ENCODE measurements around the gene PTDSS2.
"Not testable (repeated sequence)": the region's sequence is repeated elsewhere in the genome, so short reads cannot be mapped to it uniquely, and the experiment has no call there.

The PTDSS2 gene

GRCh38 chr11:452203-452744 is 2.2 kb downstream of the PTDSS2 start:
- no peak for DNase-seq

GRCh38 chr11:452916-453527 is 2.9 kb downstream of the PTDSS2 start:
- DNase-seq: no peak

GRCh38 chr11:453564-453963 is 3.5 kb downstream of the PTDSS2 start:
- no peak for DNase-seq

DNA sequence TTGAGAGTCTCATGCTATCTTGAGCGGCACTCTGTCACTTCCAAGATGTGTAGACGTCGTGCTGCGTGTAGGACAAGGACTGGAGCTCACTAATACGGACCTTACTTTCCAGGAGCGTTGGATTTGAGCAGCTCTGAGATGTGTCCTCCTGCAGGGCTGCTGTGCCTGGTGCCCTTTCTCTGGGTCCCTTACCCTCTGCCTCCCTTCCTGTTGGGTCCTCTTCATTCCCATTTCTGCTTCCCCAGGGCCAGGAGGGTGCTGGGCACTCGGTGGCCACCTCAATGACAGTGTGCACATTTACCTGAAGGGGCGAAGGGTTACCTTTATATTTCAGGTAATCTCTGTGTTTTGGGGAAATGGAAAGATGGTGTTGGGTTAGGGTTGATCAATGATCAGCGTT is 4.0 kb downstream of the PTDSS2 start:
- DNase-seq: no peak

GRCh38 chr11:454801-455565 is 4.9 kb downstream of the PTDSS2 start:
- DNase-seq: no peak

DNA sequence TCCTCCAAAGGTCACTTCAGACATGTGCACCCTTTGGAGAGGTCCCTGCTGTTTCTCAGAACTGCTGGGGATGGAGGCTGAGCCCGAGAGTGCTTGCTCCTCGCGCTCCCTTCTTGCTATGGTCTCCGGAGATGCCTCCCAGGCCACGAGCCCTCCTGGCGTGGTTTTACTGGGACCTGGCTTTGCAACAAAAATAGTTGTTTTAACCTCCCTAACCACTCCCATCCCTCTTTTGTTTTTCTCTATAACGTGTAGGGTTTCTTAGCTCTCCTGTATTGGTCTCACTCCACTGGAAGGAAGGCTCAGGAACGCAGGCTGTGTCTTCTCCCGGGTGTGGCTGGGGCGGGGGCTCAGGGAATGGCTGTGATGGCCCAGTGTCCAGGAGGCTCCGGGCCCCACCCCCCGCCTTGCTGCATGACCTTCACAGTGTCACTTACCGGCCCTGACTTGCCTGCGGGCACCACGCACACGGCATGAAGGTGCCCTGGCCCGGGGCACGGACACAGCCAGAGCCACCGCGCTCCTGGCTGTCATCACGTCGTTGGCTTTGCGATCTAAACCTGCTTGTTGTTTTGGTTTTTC is 5.6 kb downstream of the PTDSS2 start:
- DNase-seq: no peak

- DNase-seq: no peak
Measured at GRCh38 chr11:456533-456932, 6.5 kb downstream of the PTDSS2 start.

DNA sequence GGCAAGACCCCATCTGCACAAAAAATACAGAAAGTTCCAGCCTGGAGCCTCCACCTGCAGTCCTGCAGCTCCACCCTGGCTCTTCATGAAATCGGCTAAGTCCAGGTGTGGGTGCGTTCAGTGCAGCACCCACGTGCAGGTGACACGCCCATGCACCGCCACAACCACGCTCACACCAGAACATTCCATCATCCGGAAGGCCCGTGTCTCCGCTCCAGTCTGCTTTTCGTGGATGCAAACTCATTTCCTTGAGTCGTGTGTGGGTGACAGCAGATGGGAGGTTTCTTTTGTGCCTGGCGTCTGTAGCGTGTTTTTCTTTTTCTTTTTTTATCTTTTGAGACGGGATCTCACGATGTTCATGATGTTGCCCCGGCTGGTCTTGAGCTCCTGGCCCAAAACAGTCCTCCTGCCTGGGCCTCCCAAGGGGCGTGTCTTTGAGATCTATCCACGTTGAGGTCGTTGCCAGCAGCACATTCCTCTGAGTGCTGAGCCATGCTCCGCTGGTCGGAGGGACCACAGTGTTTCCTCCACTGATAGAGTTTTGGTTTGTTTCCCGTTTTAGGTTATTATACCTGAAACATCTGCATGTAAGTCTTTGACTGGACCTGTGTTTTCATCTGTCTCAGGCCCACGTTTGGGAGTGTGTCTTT is 7.2 kb downstream of the PTDSS2 start:
- no peak for DNase-seq

GRCh38 chr11:459511-460220 is 9.6 kb downstream of the PTDSS2 start:
- DNase-seq: no peak

DNA sequence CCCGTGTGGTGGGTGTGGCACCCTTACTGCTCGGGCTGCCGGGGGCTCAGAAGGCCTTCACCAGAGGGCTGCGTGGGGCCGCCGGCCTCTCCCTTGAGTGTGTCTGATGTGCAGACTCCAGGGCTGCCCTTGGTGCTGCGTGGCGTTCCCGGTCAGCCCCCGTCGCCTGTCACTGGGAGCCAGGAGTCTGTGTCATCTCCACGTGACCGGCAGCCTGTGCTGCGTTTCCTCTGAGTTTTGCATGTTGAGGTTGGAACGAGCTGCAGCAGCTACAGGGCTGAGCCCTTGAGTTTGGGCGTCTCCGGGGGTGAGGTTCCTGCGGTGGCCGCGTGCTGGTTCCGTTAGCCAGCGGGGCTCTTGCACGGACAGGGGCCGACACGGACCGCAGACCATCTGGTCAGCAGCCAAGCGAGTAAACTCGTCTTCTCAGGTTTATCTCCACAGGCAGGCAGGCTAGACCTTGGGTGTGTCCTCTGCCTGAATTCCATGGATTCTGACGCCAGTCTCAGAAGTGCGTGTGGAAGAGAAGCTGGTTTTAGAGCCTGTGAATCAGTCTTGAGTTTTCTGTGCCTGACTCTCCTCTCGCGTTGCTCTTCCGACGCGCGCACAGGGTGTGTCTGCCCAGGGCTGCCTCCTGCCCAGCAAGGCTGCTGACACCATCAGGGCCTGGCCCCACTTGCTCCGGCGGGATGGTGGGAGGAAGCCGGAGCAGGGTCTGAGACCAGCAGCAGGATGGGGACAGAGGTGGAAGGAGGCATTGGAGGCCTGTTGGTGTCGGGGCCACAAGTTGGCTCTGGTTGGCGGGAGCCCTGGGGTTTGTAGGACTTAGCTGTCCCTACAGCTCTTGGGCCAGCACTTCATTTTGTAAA is 10.5 kb downstream of the PTDSS2 start:
- no peak for DNase-seq

DNA sequence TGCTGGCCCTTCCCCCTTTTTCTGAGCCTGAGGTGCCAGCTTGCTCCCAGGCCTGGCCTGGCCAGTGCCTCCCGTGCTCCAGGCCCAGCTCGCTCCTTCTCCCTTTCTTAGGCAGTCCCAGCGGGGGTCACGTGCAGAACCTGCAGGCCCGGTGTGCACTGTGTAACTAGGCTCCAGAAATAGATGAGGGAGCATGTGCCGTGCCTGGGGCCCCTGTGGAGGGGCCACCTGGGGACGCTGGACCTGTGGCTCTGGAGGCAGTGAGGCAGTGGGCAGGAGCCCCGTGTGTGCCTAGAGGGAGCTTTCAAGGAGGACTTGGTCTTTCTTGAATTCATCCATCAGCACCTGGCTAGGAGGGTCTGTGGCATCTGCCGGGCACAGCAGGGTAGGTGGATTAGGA is 11.5 kb downstream of the PTDSS2 start:
- DNase-seq: no peak

GRCh38 chr11:462107-462890 is 12.2 kb downstream of the PTDSS2 start:
- no peak for DNase-seq

- DNase-seq: no peak
Measured at GRCh38 chr11:464316-464715, 14.2 kb downstream of the PTDSS2 start.

- no peak for DNase-seq
Measured at GRCh38 chr11:465896-466530, 15.9 kb downstream of the PTDSS2 start.

- no peak for DNase-seq
Measured at GRCh38 chr11:468036-468435, 18.0 kb downstream of the PTDSS2 start.

- DNase-seq: no peak
Measured at GRCh38 chr11:468493-468892, 18.4 kb downstream of the PTDSS2 start.

DNA sequence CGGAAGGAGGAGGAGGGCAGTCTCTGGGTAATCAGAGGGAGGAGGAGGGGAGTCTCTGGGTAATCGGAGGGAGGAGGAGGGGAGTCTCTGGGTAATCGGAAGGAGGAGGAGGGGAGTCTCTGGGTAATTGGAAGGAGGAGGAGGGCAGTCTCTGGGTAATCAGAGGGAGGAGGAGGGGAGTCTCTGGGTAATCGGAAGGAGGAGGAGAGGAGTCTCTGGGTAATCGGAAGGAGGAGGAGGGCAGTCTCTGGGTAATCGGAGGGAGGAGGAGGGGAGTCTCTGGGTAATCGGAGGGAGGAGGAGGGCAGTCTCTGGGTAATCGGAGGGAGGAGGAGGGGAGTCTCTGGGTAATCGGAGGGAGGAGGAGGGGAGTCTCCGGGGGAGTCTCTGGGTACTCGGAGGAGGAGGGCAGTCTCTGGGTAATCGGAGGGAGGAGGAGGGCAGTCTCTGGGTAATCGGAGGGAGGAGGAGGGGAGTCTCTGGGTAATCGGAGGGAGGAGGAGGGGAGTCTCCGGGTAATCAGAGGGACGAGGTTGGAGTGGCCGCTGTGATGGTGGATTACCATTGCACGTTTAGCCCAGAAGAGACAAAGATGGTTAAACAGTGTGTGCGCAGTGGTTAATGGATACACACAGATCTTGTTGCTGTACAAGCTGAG is 19.1 kb downstream of the PTDSS2 start:
- not testable (repeated sequence) for DNase-seq

- no peak for DNase-seq
Measured at GRCh38 chr11:469684-470560, 19.8 kb downstream of the PTDSS2 start.
